Suprapubic skin (tissue), 3 donors: ENCODE measurements around the gene DAAM1.

ENCODE experiments used
- CTCF ChIP-seq, 2 donors: fragments of 200-600 bp in 1 of 2; fragments of 450-650 bp in 1 of 2; sonication (generic) in 1 of 2; IDR thresholded peaks; one replicate each; pipeline ENCODE4 v1.5.1; 2016 to 2019; ENCODE audit warnings: antibody characterized with exemption in 2 of 2, mild to moderate bottlenecking in 1 of 2, moderate library complexity in 1 of 2
- POLR2A ChIP-seq, 2 donors: fragments of 450-650 bp; IDR thresholded peaks; one replicate each; pipeline ENCODE4 v1.6.1; 2017; ENCODE audit warnings: antibody characterized with exemption in 2 of 2, mild to moderate bottlenecking in 2 of 2, moderate library complexity in 2 of 2

- TF ChIP-seq CTCF (IDR thresholded peaks at IDR 0.05) (no peak), POLR2A (IDR thresholded peaks at IDR 0.05) (no peak)
These were observed 54.7 kb downstream of the DAAM1 start for GRCh38 chr14:59243174-59243573.
